GM18526 (cell line): ENCODE measurements around the gene TSPAN32.

Experiments
- POLR2A ChIP-seq: IDR thresholded peaks from 3 replicates; pipeline ENCODE4 v1.6.1; 2011; ENCODE audit not compliant: insufficient read length; ENCODE audit errors: extremely low read depth

The TSPAN32 gene

DNA sequence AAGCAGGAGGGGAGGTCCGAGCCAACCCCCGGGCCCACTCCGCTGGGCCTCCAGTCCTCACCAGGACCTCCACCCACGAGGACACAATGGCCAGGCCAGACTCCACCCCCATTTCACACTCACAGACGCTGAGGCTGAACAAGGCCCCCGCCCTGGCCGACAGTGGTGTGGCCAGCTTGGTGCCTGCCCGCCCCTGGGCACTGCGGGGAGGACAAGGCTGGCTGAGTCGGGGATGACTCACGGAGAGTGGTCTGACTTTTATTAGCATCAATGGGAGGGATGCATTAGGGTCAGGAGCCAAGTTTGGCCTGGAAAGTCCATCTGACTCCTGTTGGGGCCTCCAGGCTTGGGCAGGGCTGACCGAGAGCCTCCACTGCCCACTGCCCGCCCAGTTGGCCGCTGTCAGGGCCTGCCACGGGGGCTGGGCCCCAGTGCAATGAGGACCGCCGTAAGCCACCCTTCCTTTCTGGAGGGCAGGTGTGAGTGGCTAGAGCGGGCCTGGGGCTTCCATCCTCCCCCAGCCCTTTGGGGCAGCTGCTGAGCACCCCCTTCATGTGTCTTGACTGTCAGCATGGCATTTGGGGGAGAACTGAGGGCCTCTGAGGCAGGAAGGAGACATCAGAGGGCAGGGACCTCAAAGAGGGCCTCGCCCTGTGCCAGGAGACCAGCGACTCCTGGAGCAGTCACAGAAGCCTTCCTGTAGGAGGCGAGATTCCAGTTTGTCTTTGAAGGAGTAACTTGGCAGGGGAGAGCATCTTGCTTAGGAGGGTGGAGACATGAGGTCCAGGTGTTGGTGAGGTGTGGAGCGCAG is 10.6 kb downstream of the TSPAN32 start:
- TF ChIP-seq POLR2A, result no peak

DNA sequence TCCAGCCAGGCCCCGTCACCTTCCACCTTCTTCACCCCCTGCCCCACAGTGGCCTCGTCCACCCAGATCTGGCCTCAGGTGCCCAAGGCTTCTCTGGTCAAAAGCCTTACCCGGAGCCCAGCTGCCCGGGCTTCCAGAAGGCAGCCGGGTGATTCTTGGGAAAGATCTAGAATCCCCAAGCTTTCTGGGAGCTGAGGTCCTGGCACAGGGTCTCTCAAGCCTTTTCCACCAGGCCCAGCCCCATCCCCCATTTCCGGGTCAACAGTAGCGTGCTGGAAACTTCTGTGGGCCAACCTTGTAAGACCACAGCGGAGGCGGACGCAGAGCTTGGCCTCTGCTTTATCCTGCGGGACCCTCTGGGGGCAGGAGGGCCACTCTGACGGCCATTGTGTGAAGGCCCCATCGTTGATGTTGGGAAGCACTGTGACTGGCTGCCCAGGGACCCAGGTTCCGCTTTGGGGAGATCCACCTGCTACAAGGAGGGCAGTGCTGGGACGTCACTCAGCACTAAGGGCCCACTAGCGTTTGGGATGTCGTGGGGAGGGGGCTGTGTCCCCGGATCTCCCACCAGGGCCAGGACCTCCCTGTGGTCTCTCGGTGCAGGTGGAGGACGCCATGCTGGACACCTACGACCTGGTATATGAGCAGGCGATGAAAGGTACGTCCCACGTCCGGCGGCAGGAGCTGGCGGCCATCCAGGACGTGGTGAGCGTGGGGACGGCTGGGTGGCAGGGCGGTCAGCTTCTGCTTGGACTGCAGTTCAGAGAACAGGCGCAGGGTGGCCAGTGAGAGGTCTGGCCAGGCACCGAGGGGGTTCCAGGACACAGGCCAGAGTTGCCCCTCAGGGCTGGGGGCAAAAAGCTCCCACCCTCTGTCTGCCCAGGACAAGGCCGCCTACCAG is 11.5 kb downstream of the TSPAN32 start:
- no peak for TF ChIP-seq POLR2A

DNA sequence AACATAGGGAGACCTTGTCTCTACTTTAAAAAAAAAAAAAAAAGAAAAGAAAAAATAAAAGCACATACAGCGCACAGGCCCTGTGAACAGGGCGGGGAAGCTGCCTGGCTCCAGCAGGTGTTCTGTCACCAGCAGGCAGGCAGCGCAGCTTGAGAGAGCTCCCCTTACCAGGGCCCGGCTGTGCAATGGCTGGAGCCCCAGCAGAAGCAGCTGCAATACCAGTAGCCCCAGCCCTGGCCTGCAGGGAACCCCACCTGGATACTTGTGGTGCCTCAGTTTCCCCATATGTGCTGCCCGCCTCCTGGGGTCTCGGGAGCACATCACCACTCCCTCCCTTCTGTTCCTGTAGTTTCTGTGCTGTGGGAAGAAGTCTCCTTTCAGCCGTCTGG is 12.3 kb downstream of the TSPAN32 start:
- no peak for TF ChIP-seq POLR2A

- TF ChIP-seq POLR2A, result no peak
These were observed 12.9 kb downstream of the TSPAN32 start for GRCh38 chr11:2314525-2315394.

DNA sequence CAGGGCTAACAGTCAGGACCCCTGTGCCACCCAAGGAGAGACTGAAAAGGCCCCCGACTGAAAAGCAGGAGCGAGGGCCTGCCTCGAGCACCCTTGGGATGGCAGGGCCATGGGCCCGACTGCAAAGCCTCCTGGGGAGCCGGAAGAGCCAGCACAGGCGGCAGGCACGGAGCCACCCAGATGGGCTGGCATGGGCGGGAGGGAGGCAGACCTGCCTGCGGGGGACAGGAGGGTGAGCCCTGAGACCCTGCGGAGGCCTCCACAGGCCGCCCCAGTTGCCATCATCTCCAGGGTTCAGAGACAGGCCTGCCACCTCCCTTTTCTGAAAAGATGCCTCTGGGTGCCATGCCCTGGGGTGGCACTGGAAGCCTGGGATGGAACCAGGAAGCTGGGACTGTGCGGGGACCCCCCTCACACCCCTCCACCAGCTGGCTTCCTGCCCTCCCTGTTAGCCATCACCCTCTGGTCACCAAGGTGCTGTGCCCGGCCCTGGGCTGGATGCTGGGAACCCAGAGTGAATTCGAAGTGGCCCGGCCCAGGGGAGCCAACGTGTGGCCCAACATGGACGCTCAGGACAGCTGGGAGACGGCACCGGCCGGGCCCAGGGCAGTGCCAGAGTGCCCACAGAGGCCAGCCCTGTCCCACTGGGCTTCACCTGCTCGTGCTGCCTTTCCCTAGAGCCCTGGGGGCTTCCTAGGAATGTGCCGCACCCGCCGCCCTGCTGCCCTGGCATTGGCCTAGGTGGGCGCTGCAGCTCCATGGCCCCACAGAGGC is 13.8 kb downstream of the TSPAN32 start:
- no peak for TF ChIP-seq POLR2A

- TF ChIP-seq POLR2A, result no peak
These were observed 14.6 kb downstream of the TSPAN32 start for GRCh38 chr11:2316169-2316962.

GRCh38 chr11:2316963-2317244 is 15.1 kb downstream of the TSPAN32 start:
- no peak for TF ChIP-seq POLR2A

- no peak for TF ChIP-seq POLR2A
These were observed 15.7 kb downstream of the TSPAN32 start for GRCh38 chr11:2317354-2318050.

DNA sequence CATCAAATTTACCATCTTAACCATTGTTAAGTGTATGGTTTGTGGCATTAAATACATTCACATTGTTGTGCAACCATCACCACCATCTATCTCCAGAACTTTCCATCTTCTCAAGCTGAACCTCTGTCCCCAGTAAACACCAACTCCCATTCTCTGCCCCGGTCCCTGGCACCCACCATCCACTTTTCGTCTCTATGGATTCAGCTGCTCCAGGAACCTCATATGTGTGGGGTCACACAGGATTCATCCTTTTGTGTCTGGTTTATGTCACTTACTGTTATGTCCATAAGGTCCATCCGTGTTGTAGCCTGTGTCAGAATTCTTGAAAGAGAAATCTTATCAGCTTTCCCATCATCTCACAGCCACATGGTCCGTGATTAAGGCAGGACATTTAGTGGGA is 16.3 kb downstream of the TSPAN32 start:
- no peak for TF ChIP-seq POLR2A

DNA sequence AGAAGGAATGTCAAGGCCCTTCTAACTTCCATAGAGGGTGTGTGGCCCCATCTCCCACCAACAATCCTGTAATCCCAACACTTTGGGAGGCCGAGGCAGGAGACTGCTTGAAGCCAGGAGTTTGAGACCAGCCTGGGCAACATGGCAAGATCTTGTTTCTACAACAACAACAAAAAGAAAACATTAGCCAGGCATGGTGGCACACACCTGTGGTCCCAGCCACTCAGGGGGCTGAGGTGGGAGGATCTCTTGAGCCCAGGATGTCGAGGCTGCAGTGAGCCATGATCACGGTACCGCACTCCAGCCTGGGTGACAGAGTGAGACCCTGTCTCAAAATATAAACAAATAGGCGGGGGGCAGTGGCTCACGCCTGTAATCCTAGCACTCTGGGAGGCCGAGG is 16.9 kb downstream of the TSPAN32 start:
- no peak for TF ChIP-seq POLR2A

DNA sequence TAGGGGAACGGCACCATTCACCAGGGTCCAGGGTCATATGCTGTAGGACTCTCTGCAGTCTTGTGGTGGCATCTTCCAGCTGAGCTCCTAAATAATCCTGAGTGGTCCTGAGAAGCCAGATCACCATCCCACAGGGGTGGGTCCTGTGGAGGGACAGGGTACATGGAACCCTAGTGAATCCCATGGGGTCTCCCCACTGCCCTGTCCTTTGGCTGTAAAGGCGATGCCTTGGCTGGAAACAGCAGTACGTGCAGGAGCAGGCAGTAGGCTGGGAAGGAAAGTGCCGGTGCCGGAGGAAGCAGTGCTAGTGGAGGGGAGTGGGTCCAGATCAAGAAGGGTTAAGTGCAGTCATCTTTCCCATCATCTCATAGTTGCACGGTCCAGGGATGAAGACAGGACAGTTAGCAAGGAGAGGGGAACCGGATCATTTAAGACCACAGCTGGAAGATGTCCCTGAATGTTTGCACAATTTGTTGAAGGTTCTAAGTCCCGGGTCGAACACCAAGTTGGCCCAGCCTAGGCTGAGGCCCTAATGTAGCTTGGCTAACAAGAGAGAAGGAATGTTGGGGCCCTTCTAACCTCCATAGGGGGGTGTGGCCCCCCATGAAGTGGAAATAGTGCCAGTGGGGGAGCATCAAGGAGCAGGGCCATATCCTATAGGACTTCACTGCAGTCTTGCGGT is 18.1 kb downstream of the TSPAN32 start:
- TF ChIP-seq POLR2A, result no peak

DNA sequence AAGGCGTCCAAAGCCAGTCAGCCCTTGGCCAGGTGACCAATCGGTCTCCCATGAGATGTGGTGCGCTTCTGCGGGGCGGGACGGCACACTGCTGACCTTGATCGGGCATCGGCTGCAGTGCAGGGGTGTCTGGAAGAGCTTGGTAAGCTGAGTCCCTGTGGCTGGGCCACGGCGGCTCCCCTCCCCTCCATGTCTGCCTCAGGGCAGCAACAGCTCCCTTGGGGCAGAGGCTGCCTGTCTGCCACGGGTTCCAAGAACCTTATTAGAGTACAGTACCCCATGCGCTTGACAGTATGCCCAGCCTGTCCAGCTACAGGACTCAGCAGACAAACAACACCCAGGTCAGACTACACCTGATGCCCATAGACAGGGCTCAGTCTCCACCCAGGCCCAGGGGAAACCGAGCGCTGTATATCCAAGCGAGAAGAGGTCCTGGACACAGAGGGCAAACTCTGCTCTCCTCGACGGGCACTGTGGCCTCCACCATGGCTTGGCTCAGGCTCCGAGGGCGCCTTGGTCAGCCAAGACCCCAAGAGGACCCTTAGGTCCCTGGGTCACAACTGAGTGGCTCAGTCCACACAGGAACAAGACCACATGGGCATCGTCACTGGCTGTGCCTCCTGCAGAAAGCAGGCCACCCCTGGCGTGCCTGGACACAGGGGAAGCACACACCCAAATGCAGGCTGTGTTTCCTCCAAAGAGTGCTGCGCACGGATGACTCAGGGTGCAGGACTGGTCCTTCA is 18.9 kb downstream of the TSPAN32 start:
- no peak for TF ChIP-seq POLR2A
